Activated naive CD8-positive, alpha-beta T cell treated with anti-CD3 and anti-CD28 coated beads, Interleukin-2, amount 50 U/mL, for 24 hours (primary cell): Measurements from ENCODE around the gene KRTAP10-3.
"Not testable (repeated sequence)": the region's sequence is repeated elsewhere in the genome, so short reads cannot be mapped to it uniquely, and the experiment has no call there.

Experiments
- ATAC-seq: fragments of 150-1000 bp; cut with Tn5 transposase; one replicate; pipeline ENCODE4 v1.10.0; 2021
- DNase-seq: peaks from one replicate; pipeline ENCODE4 v3.0.0; 2021
- H3K27ac Mint-ChIP-seq: one replicate; pipeline ENCODE4 v1.8.0; 2021; ENCODE audit warnings: mild to moderate bottlenecking, mixed read lengths
- H3K27me3 Mint-ChIP-seq: one replicate; pipeline ENCODE4 v1.8.0; 2021; ENCODE audit warnings: mixed read lengths
- H3K36me3 Mint-ChIP-seq: one replicate; pipeline ENCODE4 v1.8.0; 2021; ENCODE audit warnings: low read depth, mixed read lengths
- H3K4me1 Mint-ChIP-seq: one replicate; pipeline ENCODE4 v1.8.0; 2021; ENCODE audit warnings: mixed read lengths
- H3K4me3 Mint-ChIP-seq: one replicate; pipeline ENCODE4 v1.8.0; 2021; ENCODE audit warnings: mild to moderate bottlenecking, moderate library complexity, mixed read lengths
- H3K9me3 Mint-ChIP-seq: one replicate; pipeline ENCODE4 v1.8.0; 2021; ENCODE audit warnings: mixed read lengths

The KRTAP10-3 gene, protein sequence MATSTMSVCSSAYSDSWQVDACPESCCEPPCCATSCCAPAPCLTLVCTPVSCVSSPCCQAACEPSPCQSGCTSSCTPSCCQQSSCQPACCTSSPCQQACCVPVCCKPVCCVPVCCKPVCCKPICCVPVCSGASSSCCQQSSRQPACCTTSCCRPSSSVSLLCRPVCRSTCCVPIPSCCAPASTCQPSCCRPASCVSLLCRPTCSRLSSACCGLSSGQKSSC

DNA sequence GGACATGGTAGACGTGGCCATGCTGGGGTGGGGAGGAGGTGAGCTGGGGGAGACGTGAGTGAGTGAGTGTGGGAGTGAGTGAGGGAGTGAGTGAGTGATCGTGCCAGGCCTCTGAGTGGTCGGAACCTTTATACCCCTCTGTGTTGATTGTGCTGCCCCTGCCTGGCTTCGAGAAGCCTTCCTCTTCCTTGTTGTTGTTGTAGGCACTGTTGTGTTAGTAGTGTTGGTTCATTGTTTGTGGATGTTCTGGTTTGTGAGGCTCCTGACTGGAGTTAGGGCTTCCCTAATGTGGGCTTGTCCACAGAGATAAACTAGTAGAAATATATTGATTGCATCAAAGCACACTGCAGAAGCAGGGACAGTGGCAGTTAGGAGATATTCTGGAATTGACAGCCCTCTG, at the start of gene KRTAP10-3:
TSS of gene KRTAP10-3 (minus strand) at position 101 of the 400 bp plus-strand sequence. CDS start at position 21, 80 bp downstream.
- H3K9me3 Mint-ChIP-seq, result peaks cover 22% of the 10 kb centered on the region
- ATAC-seq, result no peak

DNA sequence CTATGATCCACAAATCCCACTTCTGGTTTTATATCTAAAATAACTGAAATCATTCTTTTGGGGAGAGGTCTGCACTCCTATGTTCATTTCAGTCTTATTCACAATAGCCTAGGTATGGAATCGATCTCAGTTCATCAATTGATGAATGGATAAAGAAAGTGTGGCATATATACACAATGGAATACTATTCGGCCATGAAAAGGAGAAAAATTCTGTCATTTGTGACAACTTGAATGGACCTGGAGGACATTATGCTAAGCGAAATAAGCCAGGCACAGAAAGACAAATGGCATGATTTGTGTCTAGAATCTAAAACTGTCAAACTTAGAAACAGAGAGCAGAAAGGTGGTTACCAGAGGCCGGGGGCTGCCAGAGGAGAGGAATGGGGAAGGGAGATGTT, 47.9 kb upstream of the KRTAP10-3 start:
- no peak overlapping the region for H3K4me3 Mint-ChIP-seq
- ATAC-seq, result no peak
- no peak for DNase-seq
- peaks cover 3% of the 10 kb centered on the region for H3K36me3 Mint-ChIP-seq
- H3K9me3 Mint-ChIP-seq, result peaks cover 23% of the 10 kb centered on the region
- H3K27ac Mint-ChIP-seq, result no peak overlapping the region
- H3K27me3 Mint-ChIP-seq, result no peaks in the 10 kb centered on the region
- H3K4me1 Mint-ChIP-seq, result no peaks in the 10 kb centered on the region

More for the DNA sequence above, at the start of gene KRTAP10-3:
- Mint-ChIP-seq H3K27me3 (peaks cover 9% of the 10 kb centered on the region), H3K27ac (no peak within 1 kb of the TSS), H3K36me3 (peaks cover 5% of the 10 kb centered on the region), H3K4me1 (no peaks in the 10 kb centered on the region), H3K4me3 (no peak within 1 kb of the TSS)
- no peak for DNase-seq

DNA sequence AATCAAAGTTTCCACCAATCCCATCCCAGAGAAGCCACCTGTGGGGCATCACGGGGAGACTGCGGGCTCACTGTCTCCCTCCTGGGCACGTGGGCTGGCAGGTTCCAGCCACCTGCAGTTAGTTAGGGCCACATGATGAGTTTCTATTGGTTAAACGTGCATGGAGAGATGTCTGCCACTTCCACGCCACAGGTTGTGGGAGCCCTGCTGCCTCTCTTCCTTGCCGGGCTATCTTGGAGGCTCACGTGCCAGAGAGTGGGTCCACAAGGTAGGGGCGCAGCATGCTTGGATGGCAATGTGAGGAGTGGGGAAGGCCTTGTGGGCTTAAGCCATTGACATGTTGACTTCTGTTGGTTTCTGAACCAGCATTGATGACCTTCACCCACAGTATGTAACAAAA, 45.3 kb upstream of the KRTAP10-3 start:
- DNase-seq, result no peak
- H3K27ac Mint-ChIP-seq, result no peak overlapping the region
- H3K4me1 Mint-ChIP-seq, result no peaks in the 10 kb centered on the region
- no peaks in the 10 kb centered on the region for H3K36me3 Mint-ChIP-seq
- no peaks in the 10 kb centered on the region for H3K27me3 Mint-ChIP-seq
- H3K4me3 Mint-ChIP-seq, result no peak overlapping the region
- H3K9me3 Mint-ChIP-seq, result peaks cover 9% of the 10 kb centered on the region
- ATAC-seq, result no peak

DNA sequence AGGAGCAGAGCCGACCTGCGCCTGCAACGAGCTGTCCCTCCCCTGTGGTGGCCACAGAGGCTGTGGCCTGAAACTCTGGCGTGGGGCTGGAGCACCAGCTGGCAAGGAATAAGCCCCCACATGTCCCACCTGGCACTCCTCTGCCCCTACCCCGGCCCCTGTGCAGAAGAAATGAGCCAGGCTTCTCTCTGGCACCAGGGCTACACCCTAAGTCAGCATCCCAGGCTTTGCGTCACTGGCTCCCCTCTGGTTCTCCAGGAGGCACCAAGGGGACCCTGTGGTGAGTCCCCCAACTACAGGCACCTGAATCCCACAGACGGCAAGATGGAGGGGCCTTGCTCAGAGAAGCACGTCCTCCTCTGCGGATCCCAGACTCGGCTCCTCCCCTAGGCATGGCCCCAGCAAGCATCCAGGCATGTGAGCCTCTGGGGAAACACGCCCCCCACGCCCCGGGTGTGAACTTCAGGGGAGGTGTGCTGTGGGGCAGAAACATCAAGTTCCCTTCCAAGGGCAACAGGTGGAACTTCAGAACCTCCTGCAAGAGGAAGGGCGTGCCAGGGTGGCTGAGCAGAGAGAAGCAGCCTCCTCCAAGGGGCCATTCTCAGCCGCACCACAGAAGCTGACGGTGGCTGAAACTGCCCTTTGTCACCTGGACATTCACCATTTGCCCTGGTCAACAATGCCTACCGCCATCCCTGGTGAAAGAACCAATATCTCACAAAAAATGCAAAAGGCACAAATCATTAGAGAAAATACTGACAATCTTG, 44.7 kb upstream of the KRTAP10-3 start:
- no peak for ATAC-seq
- Mint-ChIP-seq H3K4me3 (no peak overlapping the region), H3K27me3 (no peaks in the 10 kb centered on the region), H3K4me1 (no peaks in the 10 kb centered on the region), H3K9me3 (peaks cover 13% of the 10 kb centered on the region), H3K36me3 (no peaks in the 10 kb centered on the region), H3K27ac (no peak overlapping the region)
- no peak for DNase-seq

DNA sequence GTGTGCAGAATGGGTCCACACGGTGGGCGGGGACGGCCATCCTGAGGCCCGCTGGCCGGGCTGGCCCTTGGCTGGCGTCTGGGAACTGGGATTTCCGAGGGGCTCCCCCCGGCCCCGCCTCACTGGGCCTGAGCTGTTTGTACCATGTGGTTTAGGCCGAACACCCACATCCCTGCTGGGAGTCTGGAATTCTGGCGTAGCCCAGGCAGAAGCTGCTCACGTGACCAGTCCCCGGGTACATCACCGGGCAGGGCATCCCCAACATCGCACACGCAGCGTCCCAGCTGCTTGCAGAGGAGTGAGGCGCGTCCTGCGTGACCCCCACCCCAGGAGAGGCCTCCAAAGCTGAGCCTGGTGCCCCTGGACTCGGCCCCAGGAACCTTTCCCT, 43.9 kb upstream of the KRTAP10-3 start:
- Mint-ChIP-seq H3K27ac (no peak overlapping the region), H3K4me1 (no peaks in the 10 kb centered on the region), H3K27me3 (no peaks in the 10 kb centered on the region), H3K4me3 (no peak overlapping the region), H3K36me3 (no peaks in the 10 kb centered on the region), H3K9me3 (peaks cover 13% of the 10 kb centered on the region)
- ATAC-seq (no peak), DNase-seq (no peak)

DNA sequence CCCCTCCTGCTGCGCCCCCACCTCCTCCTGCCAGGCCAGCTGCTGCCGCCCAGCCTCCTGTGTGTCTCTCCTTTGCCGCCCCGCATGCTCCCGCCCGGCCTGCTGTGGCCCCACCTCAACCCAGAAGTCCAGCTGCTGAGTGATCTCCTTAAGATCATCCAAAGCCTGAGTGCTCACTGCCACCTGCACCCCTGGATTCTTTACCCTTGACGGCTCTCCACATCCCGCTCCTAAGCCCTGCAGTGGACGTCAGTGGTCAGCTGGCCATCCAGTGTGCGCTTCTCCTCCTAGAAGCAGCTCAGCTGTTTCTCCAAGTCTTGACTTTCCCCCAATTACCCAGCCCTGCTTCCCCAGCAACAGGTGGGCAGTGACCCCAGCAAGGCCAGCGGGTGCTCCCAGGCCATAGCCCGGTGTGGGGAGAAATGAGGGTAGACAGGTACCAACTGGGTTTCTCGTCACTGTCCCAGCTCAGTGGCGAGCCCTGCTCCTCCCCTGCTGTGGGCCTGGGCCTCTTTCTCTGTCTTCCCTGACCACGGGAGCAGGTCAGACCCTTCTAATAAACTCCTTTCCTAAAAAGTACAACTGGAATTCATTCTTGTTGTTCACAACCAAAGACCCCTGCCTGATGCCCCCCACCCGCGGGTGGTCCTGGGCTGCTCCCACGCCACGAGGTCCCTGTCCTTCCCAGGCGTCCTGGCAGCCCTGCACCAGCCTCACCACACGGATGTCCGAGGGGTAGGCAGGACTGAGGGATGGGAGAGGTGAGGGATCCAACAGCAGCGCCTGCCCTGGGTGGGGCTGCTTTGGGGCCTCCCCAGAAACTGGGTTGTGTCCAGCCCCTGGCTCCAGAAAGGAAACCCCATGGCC, 43.2 kb upstream of the KRTAP10-3 start:
- no peak for ATAC-seq
- DNase-seq, result no peak
- H3K4me3 Mint-ChIP-seq, result no peak overlapping the region
- no peaks in the 10 kb centered on the region for H3K4me1 Mint-ChIP-seq
- no peaks in the 10 kb centered on the region for H3K27me3 Mint-ChIP-seq
- peaks cover 13% of the 10 kb centered on the region for H3K9me3 Mint-ChIP-seq
- no peak overlapping the region for H3K27ac Mint-ChIP-seq
- H3K36me3 Mint-ChIP-seq, result no peaks in the 10 kb centered on the region

DNA sequence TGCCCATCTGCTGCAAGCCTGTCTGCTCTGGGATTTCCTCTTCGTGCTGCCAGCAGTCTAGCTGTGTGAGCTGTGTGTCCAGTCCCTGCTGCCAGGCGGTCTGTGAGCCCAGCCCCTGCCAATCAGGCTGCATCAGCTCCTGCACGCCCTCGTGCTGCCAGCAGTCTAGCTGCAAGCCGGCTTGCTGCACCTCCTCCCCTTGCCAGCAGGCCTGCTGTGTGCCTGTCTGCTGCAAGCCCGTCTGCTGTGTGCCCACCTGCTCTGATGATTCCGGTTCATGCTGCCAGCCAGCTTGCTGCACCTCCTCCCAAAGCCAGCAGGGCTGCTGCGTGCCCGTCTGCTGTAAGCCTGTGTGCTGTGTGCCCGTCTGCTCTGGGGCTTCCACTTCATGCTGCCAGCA, 42.5 kb upstream of the KRTAP10-3 start:
- H3K27me3 Mint-ChIP-seq, H3K4me1 Mint-ChIP-seq, H3K27ac Mint-ChIP-seq, DNase-seq, H3K4me3 Mint-ChIP-seq, H3K36me3 Mint-ChIP-seq, ATAC-seq: not testable (repeated sequence)
- H3K9me3 Mint-ChIP-seq, result peaks cover 13% of the 10 kb centered on the region

DNA sequence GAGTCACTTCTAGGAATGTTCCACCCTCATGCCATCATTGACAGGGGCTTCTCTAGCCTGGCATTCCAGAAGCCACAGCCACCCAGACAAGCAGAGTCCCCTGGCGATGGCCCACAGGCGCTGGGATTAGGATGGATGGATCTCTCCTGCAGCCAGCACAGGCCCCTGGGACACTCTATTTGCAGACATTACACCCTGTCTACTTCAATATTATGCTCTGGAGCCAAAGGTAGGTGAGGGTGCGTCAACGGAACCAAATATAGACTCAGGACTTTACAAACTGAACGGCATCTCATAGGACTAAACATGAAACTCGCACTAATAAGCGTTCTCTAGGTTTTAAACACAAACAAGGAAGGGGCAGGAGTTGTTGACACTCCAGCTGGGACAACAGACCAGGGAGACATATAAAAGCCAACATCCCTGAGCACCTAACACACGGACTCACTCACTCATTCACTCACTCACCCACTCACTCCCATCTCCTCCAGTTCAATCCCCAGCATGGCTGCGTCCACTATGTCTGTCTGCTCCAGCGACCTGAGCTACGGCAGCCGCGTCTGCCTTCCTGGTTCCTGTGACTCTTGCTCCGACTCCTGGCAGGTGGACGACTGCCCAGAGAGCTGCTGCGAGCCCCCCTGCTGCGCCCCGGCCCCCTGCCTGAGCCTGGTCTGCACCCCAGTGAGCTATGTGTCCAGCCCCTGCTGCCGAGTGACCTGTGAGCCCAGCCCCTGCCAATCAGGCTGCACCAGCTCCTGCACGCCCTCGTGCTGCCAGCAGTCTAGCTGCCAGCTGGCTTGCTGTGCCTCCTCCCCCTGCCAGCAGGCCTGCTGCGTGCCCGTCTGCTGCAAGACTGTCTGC, 41.8 kb upstream of the KRTAP10-3 start, which contains the start of gene KRTAP10-7:
TSS of gene KRTAP10-7 (plus strand) at position 480 of the 861 bp plus-strand sequence. CDS start at position 505, 25 bp downstream.
- ATAC-seq, H3K4me1 Mint-ChIP-seq, H3K4me3 Mint-ChIP-seq, H3K27me3 Mint-ChIP-seq, H3K27ac Mint-ChIP-seq, DNase-seq, H3K36me3 Mint-ChIP-seq: not testable (repeated sequence)
- H3K9me3 Mint-ChIP-seq, result peaks cover 13% of the 10 kb centered on the region

DNA sequence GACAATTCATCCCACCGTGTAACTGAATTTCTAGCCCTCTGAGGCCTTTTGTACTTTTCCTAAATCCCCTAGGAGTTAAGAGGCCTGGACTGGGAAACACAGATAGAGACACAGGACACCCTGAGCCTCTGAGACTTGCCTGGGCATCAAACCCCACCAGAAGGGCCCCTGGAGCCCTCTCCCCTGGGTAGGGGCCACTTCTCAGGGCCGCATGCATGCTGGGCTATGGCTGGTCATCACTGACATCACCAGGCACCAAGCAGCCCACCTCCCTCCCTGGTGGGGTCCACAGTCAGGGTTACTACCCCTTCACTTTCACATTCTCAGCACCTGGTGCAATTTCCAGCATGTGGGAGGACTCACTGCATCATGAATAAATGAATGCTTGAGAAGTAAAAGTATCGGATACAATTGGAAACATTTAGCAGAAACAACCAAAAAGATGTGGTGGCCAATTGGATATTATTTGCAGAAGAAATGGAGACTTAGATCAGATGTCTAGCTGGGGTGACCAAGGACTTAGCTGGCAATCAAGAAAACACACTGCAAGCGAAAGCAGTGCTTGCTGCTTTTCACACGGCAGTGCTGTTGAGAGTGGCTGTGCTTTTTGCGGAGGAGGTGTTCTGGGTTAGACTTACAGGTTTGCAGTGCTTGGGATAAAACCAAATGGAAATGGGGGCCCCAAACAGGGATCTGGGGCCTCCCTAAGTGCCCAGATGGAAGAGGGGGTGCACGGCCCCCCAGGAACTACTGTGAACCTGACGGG, 40.9 kb upstream of the KRTAP10-3 start:
- no peak overlapping the region for H3K4me3 Mint-ChIP-seq
- H3K4me1 Mint-ChIP-seq, result no peaks in the 10 kb centered on the region
- H3K27me3 Mint-ChIP-seq, result no peaks in the 10 kb centered on the region
- ATAC-seq, result no peak
- H3K9me3 Mint-ChIP-seq, result peaks cover 6% of the 10 kb centered on the region
- DNase-seq, result no peak
- H3K36me3 Mint-ChIP-seq, result no peaks in the 10 kb centered on the region
- H3K27ac Mint-ChIP-seq, result no peak overlapping the region

DNA sequence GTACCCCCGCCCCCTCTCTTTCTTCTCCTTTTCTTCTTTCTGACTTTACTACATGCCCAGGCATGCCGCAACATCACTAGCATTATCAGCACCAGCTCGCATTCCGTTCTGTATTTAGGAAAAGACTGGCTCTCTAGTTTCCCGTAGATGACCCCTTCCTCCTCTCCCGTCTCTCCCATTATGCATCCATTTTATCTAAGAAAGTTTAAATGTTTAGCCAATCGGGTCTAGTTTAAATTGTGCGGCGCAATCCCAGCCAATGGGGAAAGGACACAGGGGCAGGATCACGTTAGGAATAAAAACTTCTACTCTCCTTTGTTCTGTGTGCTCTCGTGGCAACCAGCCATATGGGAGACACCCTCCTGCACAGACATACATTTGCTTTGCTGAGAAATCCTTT, 39.5 kb upstream of the KRTAP10-3 start:
- no peak overlapping the region for H3K4me3 Mint-ChIP-seq
- H3K27me3 Mint-ChIP-seq, result no peaks in the 10 kb centered on the region
- ATAC-seq, result no peak
- DNase-seq, result no peak
- H3K9me3 Mint-ChIP-seq, result peaks cover 6% of the 10 kb centered on the region
- no peak overlapping the region for H3K27ac Mint-ChIP-seq
- no peaks in the 10 kb centered on the region for H3K4me1 Mint-ChIP-seq
- H3K36me3 Mint-ChIP-seq, result no peaks in the 10 kb centered on the region

DNA sequence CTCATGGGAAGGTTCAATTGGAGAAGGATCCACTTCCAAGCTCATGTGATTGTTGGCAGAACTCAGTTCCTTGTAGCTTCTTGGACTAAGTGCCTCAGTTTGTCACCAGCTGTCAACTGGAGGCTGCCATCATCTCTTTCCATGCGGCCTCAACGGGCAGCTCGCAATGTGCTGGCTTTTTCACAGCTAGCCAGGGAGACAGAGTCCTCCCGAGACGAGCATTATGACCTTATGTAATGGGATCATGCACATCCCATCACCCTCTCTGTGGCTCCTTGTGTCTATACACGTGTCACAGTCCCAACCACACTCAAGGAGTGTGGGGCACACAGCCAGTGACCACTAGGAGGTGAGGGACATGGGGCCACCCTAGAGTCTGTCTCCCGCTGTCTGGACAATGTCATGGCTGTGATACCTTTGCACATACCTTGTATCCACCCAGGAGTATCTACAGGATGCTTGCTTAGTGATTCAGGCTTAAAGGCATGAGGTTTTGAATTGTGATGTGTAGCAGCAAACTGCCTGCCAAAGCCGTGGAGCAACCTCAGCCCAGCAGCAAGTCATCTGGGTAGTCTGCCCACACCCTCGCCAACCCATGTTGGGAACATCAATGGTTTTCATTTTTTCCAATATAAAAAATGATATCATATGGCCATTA, 37.6 kb upstream of the KRTAP10-3 start:
- Mint-ChIP-seq H3K27ac (no peak overlapping the region), H3K27me3 (no peaks in the 10 kb centered on the region), H3K9me3 (peaks cover 6% of the 10 kb centered on the region), H3K4me1 (no peaks in the 10 kb centered on the region), H3K4me3 (no peak overlapping the region), H3K36me3 (no peaks in the 10 kb centered on the region)
- ATAC-seq (no peak), DNase-seq (no peak)

DNA sequence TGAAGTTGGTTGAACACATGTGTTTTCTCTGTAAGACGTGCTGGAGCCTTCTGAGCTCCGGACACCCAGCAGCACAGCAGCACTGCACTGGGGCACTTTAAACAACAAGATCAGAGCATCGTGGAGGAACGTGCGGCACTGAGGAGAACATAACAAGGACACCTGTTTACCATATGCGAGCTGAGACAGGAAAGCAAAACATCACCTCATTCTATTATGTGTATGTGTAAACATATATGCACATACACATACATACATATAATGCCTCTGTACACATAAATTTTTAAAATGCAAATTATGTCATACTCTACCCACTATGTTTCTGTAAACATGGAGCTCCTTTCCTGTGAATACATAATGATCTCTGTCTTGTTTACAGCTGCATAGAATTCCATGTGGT, 36.9 kb upstream of the KRTAP10-3 start:
- ATAC-seq, result no peak
- Mint-ChIP-seq H3K27ac (no peak overlapping the region), H3K27me3 (no peaks in the 10 kb centered on the region), H3K36me3 (no peaks in the 10 kb centered on the region), H3K9me3 (peaks cover 6% of the 10 kb centered on the region), H3K4me1 (no peaks in the 10 kb centered on the region), H3K4me3 (no peak overlapping the region)
- no peak for DNase-seq

DNA sequence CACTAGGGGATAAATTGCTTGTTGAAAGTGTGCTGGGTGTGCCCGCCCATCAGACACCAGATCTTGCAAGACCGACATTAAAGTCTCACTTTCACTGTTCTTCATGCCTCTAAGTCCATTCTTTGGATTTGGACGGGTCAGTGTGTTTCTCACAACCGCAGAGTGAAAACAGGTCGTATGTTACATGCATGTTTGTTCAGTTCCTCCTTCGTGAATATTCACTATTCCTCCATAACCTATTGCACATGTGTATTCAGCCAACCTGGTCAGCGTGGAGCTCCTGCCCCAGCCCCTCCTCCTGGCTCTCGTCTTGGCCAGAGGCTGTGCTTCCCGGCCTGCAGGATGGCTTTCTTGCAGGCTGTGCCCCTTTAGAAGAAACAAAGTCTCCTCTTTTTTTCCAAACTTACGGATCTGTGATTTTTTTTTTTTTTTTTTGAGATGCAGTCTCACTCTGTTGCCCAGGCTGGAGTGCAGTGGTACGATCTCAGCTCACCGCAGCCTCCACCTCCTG, 35.9 kb upstream of the KRTAP10-3 start:
- Mint-ChIP-seq H3K36me3 (no peaks in the 10 kb centered on the region), H3K27ac (no peak overlapping the region), H3K9me3 (peaks cover 6% of the 10 kb centered on the region), H3K4me1 (no peaks in the 10 kb centered on the region), H3K27me3 (no peaks in the 10 kb centered on the region), H3K4me3 (no peak overlapping the region)
- ATAC-seq (no peak), DNase-seq (no peak)
